Activated CD8-positive, alpha-beta memory T cell treated with anti-CD3 and anti-CD28 coated beads, Interleukin-2, amount 50 U/mL, for 24 hours (primary cell): Measurements from ENCODE around the gene REEP6.
"Not testable (repeated sequence)": the region's sequence is repeated elsewhere in the genome, so short reads cannot be mapped to it uniquely, and the experiment has no call there.

ENCODE experiments used
- DNase-seq: peaks from one replicate; pipeline ENCODE4 v3.0.0-alpha.2; 2020; ENCODE audit errors: extremely low read depth

Gene REEP6

GRCh38 chr19:1505991-1506881 is 15.3 kb downstream of the REEP6 start:
- no peak for DNase-seq

- DNase-seq, result no peak
Measured at GRCh38 chr19:1507192-1507660, 16.2 kb downstream of the REEP6 start.

- DNase-seq, result peak; percentile 81
Measured at GRCh38 chr19:1507763-1508506, 17.0 kb downstream of the REEP6 start.

- DNase-seq, result no peak
Measured at GRCh38 chr19:1508507-1508856, 17.5 kb downstream of the REEP6 start.

- DNase-seq, result no peak
Measured at GRCh38 chr19:1509602-1510441, 18.8 kb downstream of the REEP6 start.

- DNase-seq, result no peak
Measured at GRCh38 chr19:1510442-1510806, 19.4 kb downstream of the REEP6 start.

GRCh38 chr19:1510807-1511206 is 19.8 kb downstream of the REEP6 start:
- DNase-seq, result no peak

- no peak for DNase-seq
Measured at GRCh38 chr19:1511318-1512317, 20.6 kb downstream of the REEP6 start.

- no peak for DNase-seq
Measured at GRCh38 chr19:1512671-1513498, 21.9 kb downstream of the REEP6 start, which contains the start of gene ADAMTSL5. Gene ADAMTSL5 (minus strand): TSS chr19:1513019. CDS start chr19:1510943, 2,076 bp downstream.

GRCh38 chr19:1513499-1514294 is 22.7 kb downstream of the REEP6 start:
- DNase-seq, result peak; percentile 21

GRCh38 chr19:1514295-1514661 is 23.3 kb downstream of the REEP6 start:
- DNase-seq, result no peak

GRCh38 chr19:1514986-1515721 is 24.2 kb downstream of the REEP6 start:
- DNase-seq, result no peak

- no peak for DNase-seq
Measured at GRCh38 chr19:1516395-1516753, 25.4 kb downstream of the REEP6 start.

- DNase-seq, result no peak
Measured at GRCh38 chr19:1518471-1518870, 27.5 kb downstream of the REEP6 start.

- not testable (repeated sequence) for DNase-seq
Measured at GRCh38 chr19:1519802-1520201, 28.8 kb downstream of the REEP6 start.

- DNase-seq, result no peak
Measured at GRCh38 chr19:1520203-1520780, 29.3 kb downstream of the REEP6 start.

- DNase-seq, result no peak
Measured at GRCh38 chr19:1521636-1522035, 30.7 kb downstream of the REEP6 start.

GRCh38 chr19:1522061-1522460 is 31.1 kb downstream of the REEP6 start:
- no peak for DNase-seq
